ENCODE measurements around the gene LYPD4. TPM values are rescaled to one million over a fixed set of nuclear protein-coding genes. Genes with fewer than 3 reads are reported as not detected.
A peak's percentile ranks its signal among the peaks of the same experiment; 100 is the strongest.

The LYPD4 gene
- polyA plus RNA-seq, 2 of the 4 experiments (the other 2 are of a cell fraction): not detected

DNA sequence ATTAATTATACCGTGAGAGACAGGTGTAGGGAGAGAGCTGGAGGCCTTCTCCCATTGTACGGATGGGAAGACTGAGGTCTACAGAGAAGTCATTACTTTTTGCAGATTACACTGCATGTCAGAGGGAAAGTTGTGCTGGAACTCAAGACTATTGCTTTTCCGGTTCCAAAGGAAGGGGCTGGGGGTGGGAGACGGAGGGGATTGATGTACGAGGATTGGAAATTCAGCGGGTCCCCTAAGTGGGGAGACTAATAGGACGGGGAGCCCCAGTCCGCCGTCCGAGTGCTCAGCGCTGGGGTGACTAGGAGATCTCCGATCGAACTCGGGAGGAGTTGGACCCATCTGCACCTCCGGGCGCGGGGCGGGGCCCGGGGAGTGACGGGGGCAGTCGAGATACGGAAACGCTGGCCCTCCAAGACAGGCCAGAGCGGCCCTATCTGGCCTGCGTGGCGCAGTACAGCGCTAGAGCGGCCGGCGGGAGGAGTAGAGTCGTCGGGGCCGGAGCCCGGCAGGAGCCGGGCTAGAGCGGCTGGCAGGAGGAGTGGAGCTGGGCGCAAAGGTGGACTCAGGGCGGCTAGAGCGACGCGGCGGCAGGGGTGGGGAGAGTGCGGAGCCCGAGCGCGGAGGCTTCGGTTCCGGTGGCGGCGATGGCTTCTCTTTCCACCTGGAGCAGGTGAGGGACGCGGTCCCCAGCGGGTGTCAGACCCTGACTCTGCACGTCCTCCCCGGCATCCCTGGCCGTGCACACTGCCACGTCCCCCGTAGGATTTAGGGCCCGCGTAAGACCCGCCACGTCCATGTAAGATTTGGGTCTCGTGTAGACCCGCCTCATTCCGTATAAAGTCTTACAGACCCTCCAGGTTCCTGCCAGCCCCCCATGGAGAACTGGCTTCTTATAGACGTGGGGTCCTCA lies 39.6 kb upstream of the LYPD4 start (continued):
- TF ChIP-seq, protein P1, sequence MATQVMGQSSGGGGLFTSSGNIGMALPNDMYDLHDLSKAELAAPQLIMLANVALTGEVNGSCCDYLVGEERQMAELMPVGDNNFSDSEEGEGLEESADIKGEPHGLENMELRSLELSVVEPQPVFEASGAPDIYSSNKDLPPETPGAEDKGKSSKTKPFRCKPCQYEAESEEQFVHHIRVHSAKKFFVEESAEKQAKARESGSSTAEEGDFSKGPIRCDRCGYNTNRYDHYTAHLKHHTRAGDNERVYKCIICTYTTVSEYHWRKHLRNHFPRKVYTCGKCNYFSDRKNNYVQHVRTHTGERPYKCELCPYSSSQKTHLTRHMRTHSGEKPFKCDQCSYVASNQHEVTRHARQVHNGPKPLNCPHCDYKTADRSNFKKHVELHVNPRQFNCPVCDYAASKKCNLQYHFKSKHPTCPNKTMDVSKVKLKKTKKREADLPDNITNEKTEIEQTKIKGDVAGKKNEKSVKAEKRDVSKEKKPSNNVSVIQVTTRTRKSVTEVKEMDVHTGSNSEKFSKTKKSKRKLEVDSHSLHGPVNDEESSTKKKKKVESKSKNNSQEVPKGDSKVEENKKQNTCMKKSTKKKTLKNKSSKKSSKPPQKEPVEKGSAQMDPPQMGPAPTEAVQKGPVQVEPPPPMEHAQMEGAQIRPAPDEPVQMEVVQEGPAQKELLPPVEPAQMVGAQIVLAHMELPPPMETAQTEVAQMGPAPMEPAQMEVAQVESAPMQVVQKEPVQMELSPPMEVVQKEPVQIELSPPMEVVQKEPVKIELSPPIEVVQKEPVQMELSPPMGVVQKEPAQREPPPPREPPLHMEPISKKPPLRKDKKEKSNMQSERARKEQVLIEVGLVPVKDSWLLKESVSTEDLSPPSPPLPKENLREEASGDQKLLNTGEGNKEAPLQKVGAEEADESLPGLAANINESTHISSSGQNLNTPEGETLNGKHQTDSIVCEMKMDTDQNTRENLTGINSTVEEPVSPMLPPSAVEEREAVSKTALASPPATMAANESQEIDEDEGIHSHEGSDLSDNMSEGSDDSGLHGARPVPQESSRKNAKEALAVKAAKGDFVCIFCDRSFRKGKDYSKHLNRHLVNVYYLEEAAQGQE (IDR thresholded peaks at IDR 0.05): no peak
- TF ChIP-seq TFCP2L1 (CRISPR knock-in tag; IDR thresholded peaks at IDR 0.05) (0 out of 2 replicates have a peak, but pooled peaks have one; percentile 26), BHLHE40 (IDR thresholded peaks at IDR 0.05; ENCODE audit: low read depth, low read length) (no peak), TP53 (CRISPR knock-in tag; IDR thresholded peaks at IDR 0.05) (peak; percentile 48; the same call in 1 of the 2 replicates), ZSCAN20 (CRISPR knock-in tag; IDR thresholded peaks at IDR 0.05) (no peak), GATA3 (IDR thresholded peaks at IDR 0.05; ENCODE audit: borderline replicate concordance) (peak; percentile 68), EHF (CRISPR knock-in tag; IDR thresholded peaks at IDR 0.05) (0 out of 2 replicates have a peak, but pooled peaks have one; percentile 30), MAFK (IDR thresholded peaks at IDR 0.05; ENCODE audit: partially characterized antibody) (no peak), ZNF302 (CRISPR knock-in tag; IDR thresholded peaks at IDR 0.05) (no peak), KDM5A (IDR thresholded peaks at IDR 0.05) (no peak), ZC3H11A (IDR thresholded peaks at IDR 0.05) (no peak), ZFP36 (IDR thresholded peaks at IDR 0.05; ENCODE audit: borderline replicate concordance, partially characterized antibody) (no peak), RAD21 (conservative IDR thresholded peaks at IDR 0.05 in 1 of 2, IDR thresholded peaks at IDR 0.05 in 1 of 2) (no peak), POLR2A (IDR thresholded peaks at IDR 0.05; ENCODE audit: low read length) (peak; percentile 73), HOXA7 (CRISPR knock-in tag; IDR thresholded peaks at IDR 0.05) (no peak), SREBF2 (IDR thresholded peaks at IDR 0.05) (no peak), HOXB5 (CRISPR knock-in tag; IDR thresholded peaks at IDR 0.05) (peak; percentile 90), RARB (CRISPR knock-in tag; IDR thresholded peaks at IDR 0.05) (peak; percentile 56; the same call in 1 of the 2 replicates), NR3C1 (IDR thresholded peaks at IDR 0.05) (no peak), FOSL2 (IDR thresholded peaks at IDR 0.05) (no peak), FOSL2 (CRISPR knock-in tag; IDR thresholded peaks at IDR 0.05) (no peak), EP300 (IDR thresholded peaks at IDR 0.05) (peak in 1 of 2 experiments; percentile 53; a peak in 2 of 5 replicates), NPAS2 (CRISPR knock-in tag; IDR thresholded peaks at IDR 0.05; ENCODE audit: borderline replicate concordance) (no peak), HDAC2 (IDR thresholded peaks at IDR 0.05) (peak; percentile 99), RNF2 (IDR thresholded peaks at IDR 0.05; ENCODE audit: borderline replicate concordance, low read depth) (0 out of 2 replicates have a peak, but pooled peaks have one; percentile 18), CHD2 (IDR thresholded peaks at IDR 0.05; ENCODE audit: low read length, partially characterized antibody) (no peak), FOSB (CRISPR knock-in tag; IDR thresholded peaks at IDR 0.05) (peak; percentile 32; the same call in 1 of the 2 replicates), RFX5 (IDR thresholded peaks at IDR 0.05) (0 out of 2 replicates have a peak, but pooled peaks have one; percentile 52), JUN (IDR thresholded peaks at IDR 0.05) (peak; percentile 96 to 100), POLR2AphosphoS2 (conservative IDR thresholded peaks at IDR 0.05; ENCODE audit: low read length) (no peak), MAZ (IDR thresholded peaks at IDR 0.05; ENCODE audit: borderline replicate concordance, low read depth, low read length) (peak; percentile 99), PHF8 (IDR thresholded peaks at IDR 0.05; ENCODE audit: borderline replicate concordance, low read depth) (peak; percentile 2; the same call in 1 of the 2 replicates), CHD4 (IDR thresholded peaks at IDR 0.05; ENCODE audit: borderline replicate concordance) (peak; percentile 85), HOXB13 (CRISPR knock-in tag; IDR thresholded peaks at IDR 0.05; ENCODE audit: low read depth) (no peak)
- TF ChIP-seq, protein P2, sequence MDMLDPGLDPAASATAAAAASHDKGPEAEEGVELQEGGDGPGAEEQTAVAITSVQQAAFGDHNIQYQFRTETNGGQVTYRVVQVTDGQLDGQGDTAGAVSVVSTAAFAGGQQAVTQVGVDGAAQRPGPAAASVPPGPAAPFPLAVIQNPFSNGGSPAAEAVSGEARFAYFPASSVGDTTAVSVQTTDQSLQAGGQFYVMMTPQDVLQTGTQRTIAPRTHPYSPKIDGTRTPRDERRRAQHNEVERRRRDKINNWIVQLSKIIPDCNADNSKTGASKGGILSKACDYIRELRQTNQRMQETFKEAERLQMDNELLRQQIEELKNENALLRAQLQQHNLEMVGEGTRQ (IDR thresholded peaks at IDR 0.05): no peak
- TF ChIP-seq, protein P3, sequence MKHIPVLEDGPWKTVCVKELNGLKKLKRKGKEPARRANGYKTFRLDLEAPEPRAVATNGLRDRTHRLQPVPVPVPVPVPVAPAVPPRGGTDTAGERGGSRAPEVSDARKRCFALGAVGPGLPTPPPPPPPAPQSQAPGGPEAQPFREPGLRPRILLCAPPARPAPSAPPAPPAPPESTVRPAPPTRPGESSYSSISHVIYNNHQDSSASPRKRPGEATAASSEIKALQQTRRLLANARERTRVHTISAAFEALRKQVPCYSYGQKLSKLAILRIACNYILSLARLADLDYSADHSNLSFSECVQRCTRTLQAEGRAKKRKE (CRISPR knock-in tag; IDR thresholded peaks at IDR 0.05; ENCODE audit: low read depth): peak; percentile 74; the same call in 1 of the 2 replicates
- TF ChIP-seq, protein P4, sequence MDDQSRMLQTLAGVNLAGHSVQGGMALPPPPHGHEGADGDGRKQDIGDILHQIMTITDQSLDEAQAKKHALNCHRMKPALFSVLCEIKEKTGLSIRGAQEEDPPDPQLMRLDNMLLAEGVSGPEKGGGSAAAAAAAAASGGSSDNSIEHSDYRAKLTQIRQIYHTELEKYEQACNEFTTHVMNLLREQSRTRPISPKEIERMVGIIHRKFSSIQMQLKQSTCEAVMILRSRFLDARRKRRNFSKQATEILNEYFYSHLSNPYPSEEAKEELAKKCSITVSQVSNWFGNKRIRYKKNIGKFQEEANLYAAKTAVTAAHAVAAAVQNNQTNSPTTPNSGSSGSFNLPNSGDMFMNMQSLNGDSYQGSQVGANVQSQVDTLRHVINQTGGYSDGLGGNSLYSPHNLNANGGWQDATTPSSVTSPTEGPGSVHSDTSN (IDR thresholded peaks at IDR 0.05): peak; percentile 88
- TF ChIP-seq, protein P5, sequence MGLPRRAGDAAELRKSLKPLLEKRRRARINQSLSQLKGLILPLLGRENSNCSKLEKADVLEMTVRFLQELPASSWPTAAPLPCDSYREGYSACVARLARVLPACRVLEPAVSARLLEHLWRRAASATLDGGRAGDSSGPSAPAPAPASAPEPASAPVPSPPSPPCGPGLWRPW (IDR thresholded peaks at IDR 0.05): no peak
